HepG2 (cell line): ENCODE data around the gene NAT9. TPM values are rescaled to one million over a fixed set of nuclear protein-coding genes. Genes with fewer than 3 reads are reported as not detected.

Experiments used
- ATF3 ChIP-seq: sonication (generic); formaldehyde crosslinking; IDR thresholded peaks from 2 replicates; pipeline ENCODE4 v1.4.0; 2020; ENCODE audit warnings: missing genetic modification reagents
- HIC2 ChIP-seq: sonication (generic); formaldehyde crosslinking; IDR thresholded peaks from 2 replicates; pipeline ENCODE4 v1.9.0; 2022; ENCODE audit warnings: low read depth, missing genetic modification reagents
- HNRNPLL ChIP-seq: fragments of 200-400 bp; formaldehyde crosslinking; IDR thresholded peaks from 2 replicates; pipeline ENCODE4 v1.6.1; 2017; ENCODE audit warnings: mild to moderate bottlenecking, low read depth, low read length; ENCODE audit not compliant: poor library complexity, severe bottlenecking
- MEIS2 ChIP-seq: sonication (generic); formaldehyde crosslinking; IDR thresholded peaks from 2 replicates; pipeline ENCODE4 v1.9.0; 2021; ENCODE audit warnings: mild to moderate bottlenecking, missing genetic modification reagents
- NFE2L1 ChIP-seq: sonication (generic); formaldehyde crosslinking; IDR thresholded peaks from 2 replicates; pipeline ENCODE4 v1.4.0; 2020; ENCODE audit warnings: missing genetic modification reagents, mild to moderate bottlenecking, borderline replicate concordance
- PHB2 ChIP-seq: fragments of 450-650 bp; IDR thresholded peaks from 2 replicates; pipeline ENCODE4 v1.6.1; 2018; ENCODE audit not compliant: partially characterized antibody
- SATB2 ChIP-seq: sonication (generic); formaldehyde crosslinking; IDR thresholded peaks from 2 replicates; pipeline ENCODE4 v1.5.0; 2020; ENCODE audit warnings: missing genetic modification reagents
- SNAPC4 ChIP-seq: sonication (generic); formaldehyde crosslinking; IDR thresholded peaks from 2 replicates; pipeline ENCODE4 v1.4.0; 2020; ENCODE audit warnings: mild to moderate bottlenecking, missing genetic modification reagents
- TRIM22 ChIP-seq: fragments of 450-650 bp; IDR thresholded peaks from 2 replicates; pipeline ENCODE4 v1.6.1; 2017
- ZBTB42 ChIP-seq: sonication (generic); formaldehyde crosslinking; IDR thresholded peaks from 2 replicates; pipeline ENCODE4 v1.5.0; 2020; ENCODE audit warnings: mild to moderate bottlenecking, missing genetic modification reagents
- ZFP82 ChIP-seq: sonication (generic); formaldehyde crosslinking; IDR thresholded peaks from 2 replicates; pipeline ENCODE4 v1.5.1; 2020; ENCODE audit warnings: mild to moderate bottlenecking, missing genetic modification reagents, borderline replicate concordance
- ZMYM3 ChIP-seq: sonication (generic); formaldehyde crosslinking; IDR thresholded peaks from 2 replicates; pipeline ENCODE4 v1.5.1; 2020; ENCODE audit warnings: mild to moderate bottlenecking, missing genetic modification reagents
- ZNF256 ChIP-seq: sonication (generic); formaldehyde crosslinking; conservative IDR thresholded peaks from 2 replicates; pipeline ENCODE4 v1.4.0; 2020; ENCODE audit warnings: missing genetic modification reagents
- ZNF280D ChIP-seq: sonication (generic); formaldehyde crosslinking; IDR thresholded peaks from 2 replicates; pipeline ENCODE4 v1.5.1; 2020; ENCODE audit warnings: mild to moderate bottlenecking, missing genetic modification reagents
- ZNF367 ChIP-seq: sonication (generic); formaldehyde crosslinking; IDR thresholded peaks from 2 replicates; pipeline ENCODE4 v1.4.0; 2020; ENCODE audit warnings: missing genetic modification reagents, borderline replicate concordance
- polyA plus RNA-seq, 8 experiments: library from polyadenylated mRNA; depleted of rRNA in 3 of 8; stranded (reverse) in 7 of 8; unstranded in 1 of 8; fragments of >200 nt; fragmentation: Illumina TruSeq in 4 of 8; extraction: Trizol in 4 of 8; gene quantifications; 2 replicates each; pipeline versions ENCODE4 v1.2.1 to v1.2.3, GENCODE V29; 2011 to 2016; ENCODE audit warnings: low read depth in 4 of 8, missing spikeins in 1 of 8, mixed read lengths in 1 of 8; ENCODE audit not compliant: insufficient read depth in 1 of 8
- total RNA-seq, 5 experiments: library from RNA; depleted of rRNA; stranded (reverse); fragments of >200 nt; fragmentation: Illumina TruSeq; extraction: Trizol; gene quantifications; 2 replicates each; pipeline ENCODE4 v1.2.3, GENCODE V29; 2016; ENCODE audit warnings: low read depth in 1 of 5

Gene NAT9
- total and polyA plus RNA-seq, 2 of the 13 experiments (the other 11 are each of a cell fraction or from before 2014, with no cell fraction given): 39.7 to 44.2 TPM

GRCh38 chr17:74738051-74738996 is 37.8 kb downstream of the NAT9 start (continued):
- TF ChIP-seq ZFP82 (CRISPR knock-in tag) (no peak), ZNF367 (CRISPR knock-in tag) (no peak), ZNF256 (CRISPR knock-in tag) (no peak), PHB2 (no peak), TRIM22 (no peak), ZMYM3 (CRISPR knock-in tag) (peak; percentile 3; the same call in 1 of the 2 replicates), MEIS2 (CRISPR knock-in tag) (no peak), HNRNPLL (peak; percentile 50), ATF3 (CRISPR knock-in tag) (peak; percentile 52; the same call in 1 of the 2 replicates), ZNF280D (CRISPR knock-in tag) (no peak), NFE2L1 (CRISPR knock-in tag) (0 out of 2 replicates have a peak, but pooled peaks have one; percentile 45), SNAPC4 (CRISPR knock-in tag) (peak; percentile 34; the same call in 1 of the 2 replicates), HIC2 (CRISPR knock-in tag) (peak; percentile 98), SATB2 (CRISPR knock-in tag) (no peak), ZBTB42 (CRISPR knock-in tag) (peak; percentile 78; the same call in 1 of the 2 replicates)
